AG20443 (cell line): ENCODE measurements around the gene PTBP1.
"Not testable (repeated sequence)": the region's sequence is repeated elsewhere in the genome, so short reads cannot be mapped to it uniquely, and the experiment has no call there.

Experiments used
- DNase-seq: peaks from one replicate; pipeline ENCODE4 v3.0.0; 2012; ENCODE audit warnings: low spot score, mixed read lengths

PTBP1 gene

GRCh38 chr19:810077-810855 lies 13.0 kb downstream of the PTBP1 start:
- DNase-seq: no peak

- DNase-seq: no peak
Observed at GRCh38 chr19:810883-811489, 13.7 kb downstream of the PTBP1 start.

- no peak for DNase-seq
Observed at GRCh38 chr19:811506-812048, 14.3 kb downstream of the PTBP1 start.

GRCh38 chr19:812049-812746 lies 14.9 kb downstream of the PTBP1 start:
- no peak for DNase-seq

GRCh38 chr19:812747-813218 lies 15.5 kb downstream of the PTBP1 start:
- DNase-seq: no peak

- DNase-seq: no peak
Observed at GRCh38 chr19:813219-814151, 16.2 kb downstream of the PTBP1 start.

GRCh38 chr19:814152-815078 lies 17.2 kb downstream of the PTBP1 start:
- no peak for DNase-seq

- DNase-seq: no peak
Observed at GRCh38 chr19:815079-815774, 18.0 kb downstream of the PTBP1 start.

GRCh38 chr19:815775-816499 lies 18.7 kb downstream of the PTBP1 start:
- DNase-seq: no peak

- no peak for DNase-seq
Observed at GRCh38 chr19:816500-816857, 19.2 kb downstream of the PTBP1 start.

- DNase-seq: not testable (repeated sequence)
Observed at GRCh38 chr19:820212-820611, 23.0 kb downstream of the PTBP1 start.

- DNase-seq: peak; percentile 53
Observed at GRCh38 chr19:821231-821824, 24.1 kb downstream of the PTBP1 start.

- DNase-seq: no peak
Observed at GRCh38 chr19:821825-822503, 24.7 kb downstream of the PTBP1 start, which contains the start of gene PLPPR3. Gene PLPPR3 (minus strand): TSS chr19:821955. CDS start chr19:821559, 396 bp downstream.

- peak; percentile 70 for DNase-seq
Observed at GRCh38 chr19:823565-824121, 26.4 kb downstream of the PTBP1 start.

- no peak for DNase-seq
Observed at GRCh38 chr19:824885-825284, 27.6 kb downstream of the PTBP1 start.

GRCh38 chr19:825897-826644 lies 28.8 kb downstream of the PTBP1 start:
- no peak for DNase-seq

GRCh38 chr19:827314-827709 lies 30.1 kb downstream of the PTBP1 start:
- no peak for DNase-seq
